HepG2 (cell line): ENCODE results near the gene MLST8. TPM values are rescaled to one million over a fixed set of nuclear protein-coding genes. Genes with fewer than 3 reads are reported as not detected.

ENCODE experiments used
- ATAC-seq: fragments of 200-7000 bp; cut with Tn5 transposase; 3 replicates; pipeline ENCODE4 v1.9.1; 2020; ENCODE audit warnings: mild to moderate bottlenecking, moderate library complexity
- BruUV-seq: library from RNA; stranded (reverse); fragments of 400-500 nt; replicated peaks from 2 replicates; lab custom pipeline; 2021; lab: Mats Ljungman, UMichigan
- CTCF ChIA-PET: fragments of 300-600 bp; formaldehyde crosslinking; extraction: SDS; loops from one replicate; lab custom pipeline; 2021; ENCODE audit warnings: low total read pairs, inconsistent platforms, low intra/inter-chr PET ratio; lab: Yijun Ruan, JAX
- POLR2A ChIA-PET: fragments of 350-600 bp; sonication (Branson Sonifier 250); formaldehyde crosslinking; loops from one replicate; lab custom pipeline; 2020; ENCODE audit warnings: antibody characterized with exemption, inconsistent platforms; lab: Yijun Ruan, JAX
- DNase-seq: peaks from one replicate; pipeline ENCODE4 v3.0.0-alpha.2; 2015; ENCODE audit warnings: low spot score
- FAIRE-seq: peaks from 3 replicates; lab custom pipeline; 2011; peaks lifted over from hg19 to GRCh38; lab: Jason Lieb, UNC
- H2AFZ ChIP-seq: one replicate; pipeline ENCODE4 v1.6.1; 2011; ENCODE audit warnings: low read length, inconsistent platforms
- H3K27ac ChIP-seq: fragments of 300-600 bp; 3 replicates; pipeline ENCODE4 v1.8.0; 2011; ENCODE audit warnings: mixed run types, mild to moderate bottlenecking, mixed read lengths, low read length, inconsistent platforms; ENCODE audit not compliant: insufficient read depth; ENCODE audit errors: extremely low read length
- H3K27me3 ChIP-seq, 2 experiments: fragments of 200-600 bp in 1 of 2; 2 replicates in 1 of 2; 3 replicates in 1 of 2; pipeline versions ENCODE4 v1.6.0 to v1.8.0; 2011; ENCODE audit warnings: low read length in 2 of 2, mild to moderate bottlenecking in 2 of 2, moderate library complexity in 2 of 2, inconsistent platforms in 1 of 2; ENCODE audit not compliant: insufficient read depth in 2 of 2, control insufficient read depth in 1 of 2
- H3K36me3 ChIP-seq, 2 experiments: fragments of 200-600 bp in 1 of 2; replicated peaks in 1 of 2; 2 replicates in 1 of 2; 3 replicates in 1 of 2; pipeline versions ENCODE4 v1.5.1 to v1.8.0; 2011; ENCODE audit warnings: low read length in 2 of 2, inconsistent platforms in 1 of 2; ENCODE audit not compliant: insufficient read depth in 2 of 2, control insufficient read depth in 1 of 2
- H3K4me1 ChIP-seq: 2 replicates; pipeline ENCODE4 v1.5.1; 2012; ENCODE audit warnings: low read length, inconsistent platforms; ENCODE audit not compliant: insufficient read depth
- H3K4me2 ChIP-seq: 2 replicates; pipeline ENCODE4 v1.6.0; 2011; ENCODE audit warnings: low read depth, low read length, inconsistent platforms
- H3K4me3 ChIP-seq, 3 experiments: fragments of 200-600 bp in 1 of 3; sonication (generic), shearing (Covaris generic) in 1 of 3; replicated peaks in 1 of 3; 2 replicates each; pipeline ENCODE4 v1.5.1; 2011 to 2016; ENCODE audit warnings: low read length in 3 of 3, inconsistent platforms in 2 of 3, low read depth in 2 of 3, mild to moderate bottlenecking in 2 of 3, control low read depth in 1 of 3, mixed read lengths in 1 of 3; ENCODE audit not compliant: insufficient read depth in 1 of 3
- H3K79me2 ChIP-seq: one replicate; pipeline ENCODE4 v1.6.1; 2011; ENCODE audit warnings: low read length, inconsistent platforms; ENCODE audit not compliant: insufficient read depth
- H3K9ac ChIP-seq: 2 replicates; pipeline ENCODE4 v1.6.0; 2011; ENCODE audit warnings: mild to moderate bottlenecking, low read depth, low read length, inconsistent platforms; ENCODE audit not compliant: insufficient read depth
- H3K9me3 ChIP-seq: 2 replicates; pipeline ENCODE4 v1.5.1; 2012; ENCODE audit warnings: mild to moderate bottlenecking, low read length
- H4K20me1 ChIP-seq: 2 replicates; pipeline ENCODE4 v1.6.0; 2011; ENCODE audit warnings: inconsistent platforms, mild to moderate bottlenecking, low read length, moderate library complexity; ENCODE audit not compliant: insufficient read depth
- KAT8 ChIP-seq: IDR thresholded peaks from 2 replicates; pipeline ENCODE4 v1.6.1; 2016; ENCODE audit warnings: missing genetic modification reagents, missing compliant biosample characterization
- NFATC3 ChIP-seq: sonication (generic); formaldehyde crosslinking; IDR thresholded peaks from 2 replicates; pipeline ENCODE4 v1.5.1; 2020; ENCODE audit warnings: mild to moderate bottlenecking, missing genetic modification reagents
- PITX1 ChIP-seq: sonication (generic); formaldehyde crosslinking; IDR thresholded peaks from 2 replicates; pipeline ENCODE4 v1.5.1; 2020; ENCODE audit warnings: mild to moderate bottlenecking, missing genetic modification reagents
- RAD21 ChIP-seq: fragments of 450-650 bp; formaldehyde crosslinking; IDR thresholded peaks from 2 replicates; pipeline ENCODE4 v1.5.0; 2020; ENCODE audit warnings: mild to moderate bottlenecking
- RBFOX2 ChIP-seq: fragments of 200-400 bp; formaldehyde crosslinking; IDR thresholded peaks from 2 replicates; pipeline ENCODE4 v1.6.1; 2017; ENCODE audit warnings: low read depth, mild to moderate bottlenecking, low read length
- RCOR2 ChIP-seq: IDR thresholded peaks from 2 replicates; pipeline ENCODE4 v1.6.1; 2016; ENCODE audit warnings: missing biosample characterization, missing genetic modification reagents
- RFX1 ChIP-seq: fragments of 450-650 bp; IDR thresholded peaks from 2 replicates; pipeline ENCODE4 v1.6.1; 2017
- SMARCC2 ChIP-seq: fragments of 450-650 bp; IDR thresholded peaks from 2 replicates; pipeline ENCODE4 v1.6.1; 2017; ENCODE audit warnings: antibody characterized with exemption, mild to moderate bottlenecking
- SPEN ChIP-seq: sonication (generic); formaldehyde crosslinking; IDR thresholded peaks from 2 replicates; pipeline ENCODE4 v1.5.1; 2020; ENCODE audit warnings: low read depth, mild to moderate bottlenecking, missing genetic modification reagents
- TAF1 ChIP-seq: sonication (generic); formaldehyde crosslinking; IDR thresholded peaks from 2 replicates; pipeline ENCODE4 v1.4.0; 2020; ENCODE audit warnings: missing genetic modification reagents
- TCF7 ChIP-seq: sonication (generic); IDR thresholded peaks from 2 replicates; pipeline ENCODE4 v1.6.1; 2016; ENCODE audit warnings: antibody characterized with exemption, low read depth
- ZNF205 ChIP-seq: IDR thresholded peaks from 2 replicates; pipeline ENCODE4 v1.6.1; 2018; ENCODE audit warnings: missing biosample characterization, missing genetic modification reagents
- ZNF530 ChIP-seq: sonication (generic); formaldehyde crosslinking; IDR thresholded peaks from 2 replicates; pipeline ENCODE4 v1.5.0; 2020; ENCODE audit warnings: low read depth, mild to moderate bottlenecking, missing genetic modification reagents
- ZNF556 ChIP-seq: sonication (generic); formaldehyde crosslinking; IDR thresholded peaks from 2 replicates; pipeline ENCODE4 v1.4.0; 2020; ENCODE audit warnings: mild to moderate bottlenecking, missing genetic modification reagents, borderline replicate concordance
- ZNF782 ChIP-seq: sonication (generic); formaldehyde crosslinking; IDR thresholded peaks from 2 replicates; pipeline ENCODE4 v1.4.0; 2020; ENCODE audit warnings: missing genetic modification reagents, mild to moderate bottlenecking, borderline replicate concordance
- ZSCAN9 ChIP-seq: IDR thresholded peaks from 2 replicates; pipeline ENCODE4 v1.6.1; 2016; ENCODE audit warnings: borderline replicate concordance
- WGBS: methylation state at CpG from one replicate; pipeline ENCODE4 v1.1.6; 2017; ENCODE audit warnings: low lambda C conversion rate; 5-methylcytosine and 5-hydroxymethylcytosine counted together
- in situ Hi-C: cut with HindIII; loops from 2 replicates; pipeline ENCODE4 v1.10.0; 2017; ENCODE audit warnings: low pct_unique_long_range_greater_than_20kb; ENCODE audit not compliant: extremely low pct_ligation_motif_present
- intact Hi-C: fragments of 100-400 bp; cut with micrococcal nuclease; formaldehyde crosslinking; loops from one replicate; pipeline ENCODE4 v1.10.0; 2022; ENCODE audit not compliant: unreplicated experiment
- polyA plus RNA-seq, 8 experiments: library from polyadenylated mRNA; depleted of rRNA in 3 of 8; stranded (reverse) in 7 of 8; unstranded in 1 of 8; fragments of >200 nt; fragmentation: Illumina TruSeq in 4 of 8; extraction: Trizol in 4 of 8; gene quantifications; 2 replicates each; pipeline versions ENCODE4 v1.2.1 to v1.2.3, GENCODE V29; 2011 to 2016; ENCODE audit warnings: low read depth in 4 of 8, missing spikeins in 1 of 8, mixed read lengths in 1 of 8; ENCODE audit not compliant: insufficient read depth in 1 of 8
- total RNA-seq, 5 experiments: library from RNA; depleted of rRNA; stranded (reverse); fragments of >200 nt; fragmentation: Illumina TruSeq; extraction: Trizol; gene quantifications; 2 replicates each; pipeline ENCODE4 v1.2.3, GENCODE V29; 2016; ENCODE audit warnings: low read depth in 1 of 5
- TF ChIP-seq, protein P1 (sequence below): sonication (generic); formaldehyde crosslinking; IDR thresholded peaks from 2 replicates; pipeline ENCODE4 v1.4.0; 2020; ENCODE audit warnings: missing genetic modification reagents
- TF ChIP-seq, protein P2 (sequence below): sonication (generic); formaldehyde crosslinking; conservative IDR thresholded peaks from 2 replicates; pipeline ENCODE4 v1.5.0; 2020; ENCODE audit warnings: missing genetic modification reagents
- TF ChIP-seq, protein P3 (sequence below): sonication (generic); formaldehyde crosslinking; IDR thresholded peaks from 2 replicates; pipeline ENCODE4 v1.8.0; 2022; ENCODE audit warnings: missing genetic modification reagents, mild to moderate bottlenecking, borderline replicate concordance
- TF ChIP-seq, protein P4 (sequence below): IDR thresholded peaks from 2 replicates; pipeline ENCODE4 v1.6.1; 2016; ENCODE audit warnings: low read depth

Gene MLST8
- total and polyA plus RNA-seq, 2 of the 13 experiments (the other 11 are each of a cell fraction or from before 2014, with no cell fraction given): 30.8 to 72.7 TPM

DNA sequence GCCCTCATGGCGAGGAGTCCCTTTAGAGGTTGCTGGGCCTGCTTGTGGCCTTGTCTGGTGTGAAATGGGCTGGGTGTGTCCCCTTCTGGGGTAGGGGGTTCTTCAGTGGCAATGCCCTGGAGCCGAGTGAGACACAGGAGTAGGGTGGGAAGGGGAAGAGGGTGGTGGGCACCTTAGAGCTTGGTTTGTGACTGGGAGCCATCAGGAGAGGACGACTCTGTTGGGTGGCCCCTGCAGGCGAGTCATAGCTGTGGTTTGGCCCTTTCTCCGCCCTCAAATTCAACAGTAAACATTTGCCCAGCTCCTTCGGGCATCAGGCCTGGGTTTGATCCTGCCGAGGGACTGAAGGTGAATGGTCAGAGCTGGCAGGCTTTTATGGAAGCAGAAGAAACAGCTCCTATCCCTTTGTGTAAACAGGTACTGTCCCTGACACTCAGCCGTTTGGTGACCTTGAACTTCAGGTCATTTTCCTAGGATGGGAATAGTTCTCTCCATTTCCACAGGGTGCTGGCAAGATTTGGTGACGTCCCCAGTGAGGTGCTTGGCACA, 21.1 kb downstream of the MLST8 start:
- FAIRE-seq: peak; percentile 97
- Histone ChIP-seq H3K9ac (0 out of 2 replicates have a peak overlapping the region, but pooled peaks have one; percentile 2), H2AFZ (no peak overlapping the region), H3K4me3 (peak overlapping the region in 1 of 3 experiments; percentile 52; a peak in 3 of 6 replicates), H3K9me3 (no peaks in the 10 kb centered on the region), H3K27ac (peak overlapping the region; percentile 68), H3K27me3 (no peaks in the 10 kb centered on the region), H4K20me1 (peaks cover 11% of the 10 kb centered on the region), H3K4me2 (peak overlapping the region; percentile 62), H3K79me2 (peaks cover 18% of the 10 kb centered on the region), H3K36me3 (peaks cover 17 to 30% of the 10 kb centered on the region in 2 experiments; a peak in 3 of 5 replicates), H3K4me1 (peaks cover 30% of the 10 kb centered on the region)
- 17% methylated on average over 7 of the region's 9 CpGs for WGBS
- ATAC-seq: peak; percentile 54
- no TSS peak for BruUV-seq
- in situ Hi-C loops (no loop called here), intact Hi-C loops (no loop called here)
- peak; percentile 91 for DNase-seq
- ChIA-PET CTCF (no interaction called here), POLR2A (interaction anchor here (0.7 to 3.1 kb wide), 19 partner anchors 9 to 78 kb away, joined by 3 to 56 read pairs (median 4); partner anchors contain the start of genes BRICD5, DNASE1L2, ECI1 and PGP)
- TF ChIP-seq RCOR2 (CRISPR knock-in tag): no peak; the same call in 1 of the 2 replicates
- no peak for TF ChIP-seq NFATC3 (CRISPR knock-in tag)
- TF ChIP-seq, protein P1, sequence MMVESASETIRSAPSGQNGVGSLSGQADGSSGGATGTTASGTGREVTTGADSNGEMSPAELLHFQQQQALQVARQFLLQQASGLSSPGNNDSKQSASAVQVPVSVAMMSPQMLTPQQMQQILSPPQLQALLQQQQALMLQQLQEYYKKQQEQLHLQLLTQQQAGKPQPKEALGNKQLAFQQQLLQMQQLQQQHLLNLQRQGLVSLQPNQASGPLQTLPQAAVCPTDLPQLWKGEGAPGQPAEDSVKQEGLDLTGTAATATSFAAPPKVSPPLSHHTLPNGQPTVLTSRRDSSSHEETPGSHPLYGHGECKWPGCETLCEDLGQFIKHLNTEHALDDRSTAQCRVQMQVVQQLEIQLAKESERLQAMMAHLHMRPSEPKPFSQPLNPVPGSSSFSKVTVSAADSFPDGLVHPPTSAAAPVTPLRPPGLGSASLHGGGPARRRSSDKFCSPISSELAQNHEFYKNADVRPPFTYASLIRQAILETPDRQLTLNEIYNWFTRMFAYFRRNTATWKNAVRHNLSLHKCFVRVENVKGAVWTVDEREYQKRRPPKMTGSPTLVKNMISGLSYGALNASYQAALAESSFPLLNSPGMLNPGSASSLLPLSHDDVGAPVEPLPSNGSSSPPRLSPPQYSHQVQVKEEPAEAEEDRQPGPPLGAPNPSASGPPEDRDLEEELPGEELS (CRISPR knock-in tag): peak; percentile 81
- TF ChIP-seq ZSCAN9 (CRISPR knock-in tag): 0 out of 2 replicates have a peak, but pooled peaks have one; percentile 38
- TF ChIP-seq, protein P2, sequence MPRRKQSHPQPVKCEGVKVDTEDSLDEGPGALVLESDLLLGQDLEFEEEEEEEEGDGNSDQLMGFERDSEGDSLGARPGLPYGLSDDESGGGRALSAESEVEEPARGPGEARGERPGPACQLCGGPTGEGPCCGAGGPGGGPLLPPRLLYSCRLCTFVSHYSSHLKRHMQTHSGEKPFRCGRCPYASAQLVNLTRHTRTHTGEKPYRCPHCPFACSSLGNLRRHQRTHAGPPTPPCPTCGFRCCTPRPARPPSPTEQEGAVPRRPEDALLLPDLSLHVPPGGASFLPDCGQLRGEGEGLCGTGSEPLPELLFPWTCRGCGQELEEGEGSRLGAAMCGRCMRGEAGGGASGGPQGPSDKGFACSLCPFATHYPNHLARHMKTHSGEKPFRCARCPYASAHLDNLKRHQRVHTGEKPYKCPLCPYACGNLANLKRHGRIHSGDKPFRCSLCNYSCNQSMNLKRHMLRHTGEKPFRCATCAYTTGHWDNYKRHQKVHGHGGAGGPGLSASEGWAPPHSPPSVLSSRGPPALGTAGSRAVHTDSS: no peak
- no peak for TF ChIP-seq SMARCC2
- TF ChIP-seq, protein P3, sequence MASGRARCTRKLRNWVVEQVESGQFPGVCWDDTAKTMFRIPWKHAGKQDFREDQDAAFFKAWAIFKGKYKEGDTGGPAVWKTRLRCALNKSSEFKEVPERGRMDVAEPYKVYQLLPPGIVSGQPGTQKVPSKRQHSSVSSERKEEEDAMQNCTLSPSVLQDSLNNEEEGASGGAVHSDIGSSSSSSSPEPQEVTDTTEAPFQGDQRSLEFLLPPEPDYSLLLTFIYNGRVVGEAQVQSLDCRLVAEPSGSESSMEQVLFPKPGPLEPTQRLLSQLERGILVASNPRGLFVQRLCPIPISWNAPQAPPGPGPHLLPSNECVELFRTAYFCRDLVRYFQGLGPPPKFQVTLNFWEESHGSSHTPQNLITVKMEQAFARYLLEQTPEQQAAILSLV (CRISPR knock-in tag): no peak
- peak; percentile 69; the same call in 1 of the 2 replicates for TF ChIP-seq SPEN (CRISPR knock-in tag)
- TF ChIP-seq TCF7: peak; percentile 92
- peak; percentile 71 for TF ChIP-seq KAT8 (CRISPR knock-in tag)
- TF ChIP-seq ZNF205 (CRISPR knock-in tag): 0 out of 2 replicates have a peak, but pooled peaks have one; percentile 25
- TF ChIP-seq TAF1 (CRISPR knock-in tag): no peak
- no peak for TF ChIP-seq ZNF782
- TF ChIP-seq RBFOX2: 0 out of 2 replicates have a peak, but pooled peaks have one; percentile 26
- peak; percentile 56; the same call in 1 of the 2 replicates for TF ChIP-seq ZNF556 (CRISPR knock-in tag)
- TF ChIP-seq RAD21 (CRISPR knock-in tag): 0 out of 2 replicates have a peak, but pooled peaks have one; percentile 5
- TF ChIP-seq RFX1: no peak
- TF ChIP-seq ZNF530 (CRISPR knock-in tag): no peak
- TF ChIP-seq, protein P4, sequence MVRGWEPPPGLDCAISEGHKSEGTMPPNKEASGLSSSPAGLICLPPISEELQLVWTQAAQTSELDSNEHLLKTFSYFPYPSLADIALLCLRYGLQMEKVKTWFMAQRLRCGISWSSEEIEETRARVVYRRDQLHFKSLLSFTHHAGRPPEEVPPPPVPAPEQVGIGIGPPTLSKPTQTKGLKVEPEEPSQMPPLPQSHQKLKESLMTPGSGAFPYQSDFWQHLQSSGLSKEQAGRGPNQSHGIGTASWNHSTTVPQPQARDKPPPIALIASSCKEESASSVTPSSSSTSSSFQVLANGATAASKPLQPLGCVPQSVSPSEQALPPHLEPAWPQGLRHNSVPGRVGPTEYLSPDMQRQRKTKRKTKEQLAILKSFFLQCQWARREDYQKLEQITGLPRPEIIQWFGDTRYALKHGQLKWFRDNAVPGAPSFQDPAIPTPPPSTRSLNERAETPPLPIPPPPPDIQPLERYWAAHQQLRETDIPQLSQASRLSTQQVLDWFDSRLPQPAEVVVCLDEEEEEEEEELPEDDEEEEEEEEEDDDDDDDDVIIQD (CRISPR knock-in tag): no peak
- TF ChIP-seq PITX1: peak; percentile 41; the same call in 1 of the 2 replicates
